ENCODE data around the gene SYCP1. TPM values are rescaled to one million over a fixed set of nuclear protein-coding genes. Genes with fewer than 3 reads are reported as not detected.
"Not testable (repeated sequence)": the region's sequence is repeated elsewhere in the genome, so short reads cannot be mapped to it uniquely, and the experiment has no call there.

The SYCP1 gene
- total RNA-seq, 3 donors from 2014 or later (not counting 1 experiment from before 2014, with no cell fraction given): not detected

GRCh38 chr1:114828251-114828650 is 26.4 kb upstream of the SYCP1 start:
- no peaks in the 10 kb centered on the region for H3K9me3 ChIP-seq (ENCODE audit: control insufficient read depth, insufficient read depth, low read length)
- ATAC-seq (no peak), DNase-seq (no peak)
- peaks cover 0 to 9% of the 10 kb centered on the region in 2 donors for H3K9me3 Mint-ChIP-seq
- H3K4me3 Mint-ChIP-seq: no peak overlapping the region
- H3K27ac ChIP-seq (ENCODE audit: low read length): no peak overlapping the region
- peaks cover 0 to 5% of the 10 kb centered on the region in 2 donors for H3K4me1 Mint-ChIP-seq
- TF ChIP-seq CTCF (IDR thresholded peaks at IDR 0.05): no peak
- 84% methylated on average over 5 of the region's 5 CpGs for WGBS (ENCODE audit: insufficient coverage)
- no peaks in the 10 kb centered on the region for H3K4me1 ChIP-seq (ENCODE audit: control insufficient read depth, insufficient read depth, low read length)
- H3K4me3 ChIP-seq (ENCODE audit: low read length): no peak overlapping the region
- intact Hi-C loops (cut with micrococcal nuclease): no loop called here
- H3K36me3 Mint-ChIP-seq: peaks cover 7% of the 10 kb centered on the region
- H3K27me3 ChIP-seq (ENCODE audit: control insufficient read depth, insufficient read depth, low read length): no peaks in the 10 kb centered on the region
- H3K27me3 Mint-ChIP-seq (ENCODE audit: low read depth in 2 of 2): peaks cover 20 to 21% of the 10 kb centered on the region in 2 donors
- H3K36me3 ChIP-seq (ENCODE audit: control insufficient read depth, insufficient read depth, low read length): no peaks in the 10 kb centered on the region
- H3K27ac Mint-ChIP-seq: no peak overlapping the region

GRCh38 chr1:114830075-114830474 is 24.6 kb upstream of the SYCP1 start:
- H3K36me3 Mint-ChIP-seq; H3K4me3 ChIP-seq (ENCODE audit: low read length); ATAC-seq; DNase-seq; H3K27ac Mint-ChIP-seq; H3K9me3 Mint-ChIP-seq; H3K4me3 Mint-ChIP-seq; H3K27ac ChIP-seq (ENCODE audit: low read length); H3K36me3 ChIP-seq (ENCODE audit: control insufficient read depth, insufficient read depth, low read length); H3K4me1 Mint-ChIP-seq; intact Hi-C loops (cut with micrococcal nuclease); H3K9me3 ChIP-seq (ENCODE audit: control insufficient read depth, insufficient read depth, low read length); H3K27me3 ChIP-seq (ENCODE audit: control insufficient read depth, insufficient read depth, low read length); H3K4me1 ChIP-seq (ENCODE audit: control insufficient read depth, insufficient read depth, low read length): not testable (repeated sequence)
- no CpG with 5 or more reads among the region's 1 CpG for WGBS (ENCODE audit: insufficient coverage)
- peaks cover 12 to 15% of the 10 kb centered on the region in 2 donors for H3K27me3 Mint-ChIP-seq (ENCODE audit: low read depth in 2 of 2)

- Histone ChIP-seq H3K36me3 (ENCODE audit: control insufficient read depth, insufficient read depth, low read length) (no peaks in the 10 kb centered on the region), H3K4me3 (ENCODE audit: low read length) (no peak overlapping the region), H3K27ac (ENCODE audit: low read length) (no peak overlapping the region), H3K4me1 (ENCODE audit: control insufficient read depth, insufficient read depth, low read length) (no peaks in the 10 kb centered on the region), H3K27me3 (ENCODE audit: control insufficient read depth, insufficient read depth, low read length) (peaks cover 2% of the 10 kb centered on the region), H3K9me3 (ENCODE audit: control insufficient read depth, insufficient read depth, low read length) (no peaks in the 10 kb centered on the region)
- intact Hi-C loops (cut with micrococcal nuclease): no loop called here
- peaks cover 0 to 5% of the 10 kb centered on the region in 2 donors for H3K4me1 Mint-ChIP-seq
- H3K9me3 Mint-ChIP-seq: no peaks in the 10 kb centered on the region
- no peak for DNase-seq
- 92% methylated on average over 5 of the region's 5 CpGs for WGBS (ENCODE audit: insufficient coverage)
- peaks cover 2 to 7% of the 10 kb centered on the region in 2 donors for H3K27me3 Mint-ChIP-seq (ENCODE audit: low read depth in 2 of 2)
- H3K27ac Mint-ChIP-seq: no peak overlapping the region
- no peak for ATAC-seq
- TF ChIP-seq CTCF (IDR thresholded peaks at IDR 0.05): no peak
- no peak overlapping the region for H3K4me3 Mint-ChIP-seq
- H3K36me3 Mint-ChIP-seq: no peaks in the 10 kb centered on the region
These were observed 23.2 kb upstream of the SYCP1 start for GRCh38 chr1:114831276-114831994.

- H3K4me1 Mint-ChIP-seq: peaks cover 0 to 5% of the 10 kb centered on the region in 2 donors
- no peaks in the 10 kb centered on the region for H3K9me3 ChIP-seq (ENCODE audit: control insufficient read depth, insufficient read depth, low read length)
- no peak overlapping the region for H3K4me3 ChIP-seq (ENCODE audit: low read length)
- H3K4me1 ChIP-seq (ENCODE audit: control insufficient read depth, insufficient read depth, low read length): no peaks in the 10 kb centered on the region
- H3K4me3 Mint-ChIP-seq: no peak overlapping the region
- peaks cover 2% of the 10 kb centered on the region for H3K27me3 ChIP-seq (ENCODE audit: control insufficient read depth, insufficient read depth, low read length)
- ATAC-seq (no peak), DNase-seq (no peak)
- intact Hi-C loops (cut with micrococcal nuclease): no loop called here
- no peaks in the 10 kb centered on the region for H3K36me3 ChIP-seq (ENCODE audit: control insufficient read depth, insufficient read depth, low read length)
- H3K36me3 Mint-ChIP-seq: no peaks in the 10 kb centered on the region
- no peaks in the 10 kb centered on the region for H3K9me3 Mint-ChIP-seq
- TF ChIP-seq CTCF (IDR thresholded peaks at IDR 0.05): no peak
- no peak overlapping the region for H3K27ac ChIP-seq (ENCODE audit: low read length)
- no peak overlapping the region for H3K27ac Mint-ChIP-seq
- 88% methylated on average over 4 of the region's 4 CpGs for WGBS (ENCODE audit: insufficient coverage)
- H3K27me3 Mint-ChIP-seq (ENCODE audit: low read depth in 2 of 2): peaks cover 0 to 4% of the 10 kb centered on the region in 2 donors
These were observed 22.6 kb upstream of the SYCP1 start for GRCh38 chr1:114832057-114832456.
